ENCODE data around the gene SMIM27. TPM values are rescaled to one million over a fixed set of nuclear protein-coding genes. Genes with fewer than 3 reads are reported as not detected.

SMIM27 gene
- total RNA-seq, 1 donor from 2014 or later: not detected

GRCh38 chr9:32577316-32577715 lies 25.2 kb downstream of the SMIM27 start:
- no peaks in the 10 kb centered on the region for H3K9me3 ChIP-seq
- TF ChIP-seq CTCF (IDR thresholded peaks at IDR 0.05) (no peak), POLR2AphosphoS5 (IDR thresholded peaks at IDR 0.05; ENCODE audit: insufficient read depth in 1 of 2, low read depth in 1 of 2) (no peak), POLR2A (IDR thresholded peaks at IDR 0.05) (no peak)
- no peak overlapping the region for H3K27ac ChIP-seq
- intact Hi-C loops (cut with DNase I): loop anchor here (5.0 to 10.0 kb wide), 2 partner anchors 205 to 417 kb away; no protein-coding TSS in a partner anchor
- peaks cover 7% of the 10 kb centered on the region for H3K4me1 ChIP-seq
- no peak overlapping the region for H3K4me3 ChIP-seq
- no peak for DNase-seq (ENCODE audit: extremely low spot score in 2 of 2)
- no peaks in the 10 kb centered on the region for H3K27me3 ChIP-seq
- no peaks in the 10 kb centered on the region for H3K36me3 ChIP-seq

DNA sequence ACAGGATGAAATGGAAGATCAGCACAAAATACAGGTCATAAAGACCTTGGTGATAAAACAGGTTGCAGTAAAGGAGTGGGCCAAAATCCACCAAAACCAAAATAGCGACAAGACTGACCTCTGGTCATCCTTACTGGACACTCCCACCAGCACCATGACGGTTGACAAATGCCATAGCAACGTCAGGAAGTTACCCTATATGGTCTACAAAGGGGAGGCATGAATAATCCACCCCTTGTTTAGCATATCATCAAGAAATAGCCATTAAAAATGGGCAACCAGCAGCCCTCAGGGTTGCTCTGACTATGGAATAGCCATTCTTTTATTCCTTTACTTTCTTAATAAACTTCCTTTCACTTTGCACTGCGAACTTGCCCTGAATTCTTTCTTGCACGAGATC lies 26.8 kb downstream of the SMIM27 start:
- intact Hi-C loops (cut with DNase I): loop anchor here (5.0 to 10.0 kb wide), 2 partner anchors 207 to 416 kb away; no protein-coding TSS in a partner anchor
- Histone ChIP-seq H3K4me3 (no peak overlapping the region), H3K27ac (no peak overlapping the region), H3K36me3 (no peaks in the 10 kb centered on the region), H3K9me3 (no peaks in the 10 kb centered on the region), H3K4me1 (no peaks in the 10 kb centered on the region), H3K27me3 (no peaks in the 10 kb centered on the region)
- no peak for DNase-seq (ENCODE audit: extremely low spot score in 2 of 2)
- TF ChIP-seq POLR2A (IDR thresholded peaks at IDR 0.05): no peak
- no peak for TF ChIP-seq POLR2AphosphoS5 (IDR thresholded peaks at IDR 0.05; ENCODE audit: insufficient read depth in 1 of 2, low read depth in 1 of 2)
- no peak for TF ChIP-seq CTCF (IDR thresholded peaks at IDR 0.05)

DNA sequence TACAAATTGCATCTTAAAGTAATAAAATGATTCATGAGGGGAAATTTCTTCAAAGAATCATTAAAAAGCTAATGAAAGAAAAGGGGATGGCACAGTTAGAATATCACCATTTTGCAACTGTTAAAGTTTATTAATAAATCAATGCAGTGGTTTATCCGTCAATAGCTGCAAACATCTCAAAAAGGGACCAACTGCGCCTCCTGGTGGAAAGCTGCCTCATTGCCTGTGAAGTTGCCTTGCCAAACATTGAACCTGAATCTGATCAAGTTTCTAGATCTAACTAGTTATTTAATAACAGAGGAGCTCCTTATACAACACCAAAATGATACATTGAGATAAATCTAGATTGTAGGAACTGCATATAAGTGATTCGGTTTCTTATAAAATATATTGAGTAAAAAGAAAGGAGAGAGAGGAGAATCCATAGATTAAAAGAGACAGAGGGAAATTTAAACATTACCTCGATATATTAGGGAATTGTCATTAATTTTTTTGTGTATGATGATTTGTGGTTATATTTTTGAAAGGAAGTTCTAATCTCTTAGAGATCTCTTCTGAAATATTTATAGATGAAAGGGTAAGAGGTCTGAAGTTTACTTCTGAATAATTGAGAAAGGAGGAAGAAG lies 27.7 kb downstream of the SMIM27 start:
- no peak for DNase-seq (ENCODE audit: extremely low spot score in 2 of 2)
- H3K9me3 ChIP-seq: no peaks in the 10 kb centered on the region
- no peaks in the 10 kb centered on the region for H3K27me3 ChIP-seq
- no peaks in the 10 kb centered on the region for H3K36me3 ChIP-seq
- intact Hi-C loops (cut with DNase I): loop anchor here (5.0 to 10.0 kb wide), 2 partner anchors 208 to 415 kb away; no protein-coding TSS in a partner anchor
- no peak overlapping the region for H3K4me3 ChIP-seq
- no peak for TF ChIP-seq POLR2A (IDR thresholded peaks at IDR 0.05)
- TF ChIP-seq CTCF (IDR thresholded peaks at IDR 0.05): peak; percentile 87 to 93 (median 88)
- TF ChIP-seq POLR2AphosphoS5 (IDR thresholded peaks at IDR 0.05; ENCODE audit: insufficient read depth in 1 of 2, low read depth in 1 of 2): peak in 1 of 2 donors; percentile 10
- H3K27ac ChIP-seq: no peak overlapping the region
- no peaks in the 10 kb centered on the region for H3K4me1 ChIP-seq

- intact Hi-C loops (cut with DNase I): no loop called here
- Histone ChIP-seq H3K4me3 (no peak overlapping the region), H3K27ac (no peak overlapping the region), H3K4me1 (no peaks in the 10 kb centered on the region), H3K36me3 (no peaks in the 10 kb centered on the region), H3K9me3 (no peaks in the 10 kb centered on the region), H3K27me3 (no peaks in the 10 kb centered on the region)
- DNase-seq (ENCODE audit: extremely low spot score in 2 of 2): no peak
- TF ChIP-seq POLR2AphosphoS5 (IDR thresholded peaks at IDR 0.05; ENCODE audit: insufficient read depth in 1 of 2, low read depth in 1 of 2): no peak
- no peak for TF ChIP-seq CTCF (IDR thresholded peaks at IDR 0.05)
- TF ChIP-seq POLR2A (IDR thresholded peaks at IDR 0.05): no peak
Observed at GRCh38 chr9:32580631-32581300, 28.6 kb downstream of the SMIM27 start.

Measured in vagina (tissue), 2 donors.